ENCODE results near the gene PCDHGA4. TPM values are rescaled to one million over a fixed set of nuclear protein-coding genes. Genes with fewer than 3 reads are reported as not detected.

Gene PCDHGA4
- total and polyA plus RNA-seq, 2 of the 13 experiments (the other 11 are each of a cell fraction or from before 2014, with no cell fraction given) = 0.49 to 0.58 TPM

DNA sequence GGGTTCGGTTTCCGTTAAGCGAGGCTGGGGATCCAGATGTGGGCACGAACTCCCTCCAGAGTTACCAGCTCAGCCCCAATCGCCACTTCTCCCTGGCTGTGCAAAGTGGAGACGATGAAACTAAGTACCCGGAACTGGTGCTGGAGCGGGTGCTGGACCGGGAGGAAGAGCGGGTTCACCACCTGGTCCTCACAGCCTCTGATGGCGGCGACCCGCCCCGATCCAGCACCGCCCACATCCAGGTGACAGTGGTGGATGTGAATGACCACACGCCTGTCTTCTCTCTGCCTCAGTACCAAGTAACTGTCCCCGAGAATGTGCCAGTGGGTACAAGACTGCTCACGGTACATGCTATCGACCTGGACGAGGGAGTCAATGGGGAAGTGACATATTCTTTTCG, 28.5 kb downstream of the PCDHGA4 start (continued):
- no peak for TF ChIP-seq ZNF468 (CRISPR knock-in tag; IDR thresholded peaks at IDR 0.05)
- no peak for TF ChIP-seq ZBTB20 (CRISPR knock-in tag; IDR thresholded peaks at IDR 0.05; ENCODE audit: borderline replicate concordance, low read depth)
- TF ChIP-seq ZNF761 (CRISPR knock-in tag; conservative IDR thresholded peaks at IDR 0.05) = no peak

DNA sequence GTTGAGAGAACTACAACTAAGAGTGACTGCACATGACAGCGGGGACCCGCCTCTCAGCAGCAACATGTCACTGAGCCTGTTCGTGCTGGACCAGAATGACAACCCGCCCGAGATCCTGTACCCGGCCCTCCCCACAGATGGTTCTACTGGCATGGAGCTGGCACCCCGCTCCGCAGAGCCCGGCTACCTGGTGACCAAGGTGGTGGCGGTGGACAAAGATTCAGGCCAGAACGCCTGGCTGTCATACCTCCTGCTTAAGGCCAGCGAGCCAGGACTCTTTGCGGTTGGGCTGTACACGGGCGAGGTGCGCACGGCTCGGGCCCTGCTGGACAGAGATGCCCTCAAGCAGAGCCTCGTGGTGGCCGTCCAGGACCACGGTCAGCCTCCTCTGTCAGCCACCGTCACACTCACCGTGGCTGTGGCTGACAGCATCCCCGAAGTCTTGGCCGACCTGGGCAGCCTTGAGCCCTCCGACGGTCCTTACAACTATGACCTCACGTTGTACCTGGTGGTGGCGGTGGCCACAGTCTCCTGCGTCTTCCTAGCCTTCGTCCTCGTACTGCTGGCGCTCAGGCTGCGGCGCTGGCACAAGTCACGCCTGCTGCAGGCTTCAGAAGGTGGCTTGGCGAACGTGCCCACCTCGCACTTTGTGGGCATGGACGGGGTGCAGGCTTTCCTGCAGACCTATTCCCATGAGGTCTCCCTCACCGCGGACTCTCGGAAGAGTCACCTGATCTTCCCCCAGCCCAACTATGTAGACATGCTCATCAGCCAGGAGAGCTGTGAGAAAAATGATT, 29.8 kb downstream of the PCDHGA4 start:
- no peak for DNase-seq (ENCODE audit: low spot score)
- Histone ChIP-seq H2AFZ (ENCODE audit: low read length) (no peak overlapping the region), H3K4me3 (replicated peaks in 1 of 3; ENCODE audit: insufficient read depth in 1 of 3, low read depth in 2 of 3, low read length in 3 of 3) (no peak overlapping the region), H4K20me1 (ENCODE audit: insufficient read depth, low read length) (no peaks in the 10 kb centered on the region), H3K9ac (ENCODE audit: insufficient read depth, low read depth, low read length) (no peak overlapping the region), H3K4me2 (ENCODE audit: low read depth, low read length) (no peak overlapping the region), H3K4me1 (ENCODE audit: insufficient read depth, low read length) (peaks cover 5% of the 10 kb centered on the region; the same call in 1 of the 2 replicates), H3K27ac (ENCODE audit: extremely low read length, insufficient read depth, low read length) (no peak overlapping the region), H3K36me3 (replicated peaks in 1 of 2; ENCODE audit: control insufficient read depth in 1 of 2, insufficient read depth in 2 of 2, low read length in 2 of 2) (no peaks in the 10 kb centered on the region), H3K9me3 (ENCODE audit: low read length) (peaks cover 10% of the 10 kb centered on the region; the same call in 1 of the 2 replicates), H3K27me3 (ENCODE audit: control insufficient read depth in 1 of 2, insufficient read depth in 2 of 2, low read length in 2 of 2) (no peaks in the 10 kb centered on the region), H3K79me2 (ENCODE audit: insufficient read depth, low read length) (no peaks in the 10 kb centered on the region)
- WGBS (ENCODE audit: low lambda C conversion rate) = 56% methylated on average over 7 of the region's 43 CpGs
- no peak for ATAC-seq
- FAIRE-seq = no peak
- ChIA-PET POLR2A (no interaction called here), CTCF (ENCODE audit: low intra/inter-chr PET ratio, low total read pairs) (no interaction called here)
- intact Hi-C loops (cut with micrococcal nuclease; ENCODE audit: unreplicated experiment) (no loop called here), in situ Hi-C loops (cut with HindIII; ENCODE audit: extremely low pct_ligation_motif_present, low pct_unique_long_range_greater_than_20kb) (no loop called here)
- no TSS peak for BruUV-seq (replicated peaks)
- TF ChIP-seq STAT5B (CRISPR knock-in tag; IDR thresholded peaks at IDR 0.05) = no peak
- no peak for TF ChIP-seq BATF2 (CRISPR knock-in tag; IDR thresholded peaks at IDR 0.05)
- no peak for TF ChIP-seq USF2 (IDR thresholded peaks at IDR 0.05; ENCODE audit: low read depth, low read length)
- TF ChIP-seq USF2 (CRISPR knock-in tag; IDR thresholded peaks at IDR 0.05; ENCODE audit: borderline replicate concordance) = no peak
- TF ChIP-seq, protein P1, sequence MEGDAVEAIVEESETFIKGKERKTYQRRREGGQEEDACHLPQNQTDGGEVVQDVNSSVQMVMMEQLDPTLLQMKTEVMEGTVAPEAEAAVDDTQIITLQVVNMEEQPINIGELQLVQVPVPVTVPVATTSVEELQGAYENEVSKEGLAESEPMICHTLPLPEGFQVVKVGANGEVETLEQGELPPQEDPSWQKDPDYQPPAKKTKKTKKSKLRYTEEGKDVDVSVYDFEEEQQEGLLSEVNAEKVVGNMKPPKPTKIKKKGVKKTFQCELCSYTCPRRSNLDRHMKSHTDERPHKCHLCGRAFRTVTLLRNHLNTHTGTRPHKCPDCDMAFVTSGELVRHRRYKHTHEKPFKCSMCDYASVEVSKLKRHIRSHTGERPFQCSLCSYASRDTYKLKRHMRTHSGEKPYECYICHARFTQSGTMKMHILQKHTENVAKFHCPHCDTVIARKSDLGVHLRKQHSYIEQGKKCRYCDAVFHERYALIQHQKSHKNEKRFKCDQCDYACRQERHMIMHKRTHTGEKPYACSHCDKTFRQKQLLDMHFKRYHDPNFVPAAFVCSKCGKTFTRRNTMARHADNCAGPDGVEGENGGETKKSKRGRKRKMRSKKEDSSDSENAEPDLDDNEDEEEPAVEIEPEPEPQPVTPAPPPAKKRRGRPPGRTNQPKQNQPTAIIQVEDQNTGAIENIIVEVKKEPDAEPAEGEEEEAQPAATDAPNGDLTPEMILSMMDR (CRISPR knock-in tag; IDR thresholded peaks at IDR 0.05) = no peak
- TF ChIP-seq, protein P2, sequence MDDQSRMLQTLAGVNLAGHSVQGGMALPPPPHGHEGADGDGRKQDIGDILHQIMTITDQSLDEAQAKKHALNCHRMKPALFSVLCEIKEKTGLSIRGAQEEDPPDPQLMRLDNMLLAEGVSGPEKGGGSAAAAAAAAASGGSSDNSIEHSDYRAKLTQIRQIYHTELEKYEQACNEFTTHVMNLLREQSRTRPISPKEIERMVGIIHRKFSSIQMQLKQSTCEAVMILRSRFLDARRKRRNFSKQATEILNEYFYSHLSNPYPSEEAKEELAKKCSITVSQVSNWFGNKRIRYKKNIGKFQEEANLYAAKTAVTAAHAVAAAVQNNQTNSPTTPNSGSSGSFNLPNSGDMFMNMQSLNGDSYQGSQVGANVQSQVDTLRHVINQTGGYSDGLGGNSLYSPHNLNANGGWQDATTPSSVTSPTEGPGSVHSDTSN (CRISPR knock-in tag; IDR thresholded peaks at IDR 0.05; ENCODE audit: borderline replicate concordance) = no peak
- no peak for TF ChIP-seq HOXA9 (CRISPR knock-in tag; IDR thresholded peaks at IDR 0.05; ENCODE audit: borderline replicate concordance)
- TF ChIP-seq ZSCAN25 (CRISPR knock-in tag; IDR thresholded peaks at IDR 0.05) = no peak

Data from HepG2 (cell line).